Measurements from ENCODE around the gene MTMR3.

Gene MTMR3

DNA sequence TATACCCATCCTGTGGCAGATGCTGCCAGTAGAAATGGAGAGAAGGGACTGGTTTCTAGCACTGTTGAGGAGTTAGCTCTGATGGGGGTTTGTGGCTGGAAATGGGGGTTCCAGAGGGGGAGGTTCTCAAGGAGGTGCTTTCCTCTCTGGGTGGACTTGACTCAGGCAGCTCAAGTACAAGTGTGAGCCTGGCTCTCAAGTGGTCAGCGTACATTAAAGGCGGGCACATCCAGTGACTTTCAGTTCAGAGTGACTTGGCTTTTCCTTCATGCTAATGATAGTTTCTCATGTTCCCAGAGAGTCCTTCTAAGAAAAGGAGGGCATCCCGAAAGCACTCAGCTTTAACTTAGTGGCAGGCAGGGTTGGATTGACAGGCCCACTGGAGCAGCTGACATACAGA lies 138.4 kb downstream of the MTMR3 start:
- Histone ChIP-seq H3K27me3 (no peaks in the 10 kb centered on the region), H3K36me3 (peaks cover 100% of the 10 kb centered on the region), H3K4me3 (ENCODE audit: low read depth in 1 of 2, low read length in 1 of 2) (no peak overlapping the region), H3K4me1 (ENCODE audit: control insufficient read depth in 1 of 2, insufficient read depth in 1 of 2, low read depth in 1 of 2, low read length in 1 of 2) (no peaks in the 10 kb centered on the region), H3K9me3 (no peaks in the 10 kb centered on the region), H3K27ac (no peak overlapping the region)
- TF ChIP-seq, protein P1, sequence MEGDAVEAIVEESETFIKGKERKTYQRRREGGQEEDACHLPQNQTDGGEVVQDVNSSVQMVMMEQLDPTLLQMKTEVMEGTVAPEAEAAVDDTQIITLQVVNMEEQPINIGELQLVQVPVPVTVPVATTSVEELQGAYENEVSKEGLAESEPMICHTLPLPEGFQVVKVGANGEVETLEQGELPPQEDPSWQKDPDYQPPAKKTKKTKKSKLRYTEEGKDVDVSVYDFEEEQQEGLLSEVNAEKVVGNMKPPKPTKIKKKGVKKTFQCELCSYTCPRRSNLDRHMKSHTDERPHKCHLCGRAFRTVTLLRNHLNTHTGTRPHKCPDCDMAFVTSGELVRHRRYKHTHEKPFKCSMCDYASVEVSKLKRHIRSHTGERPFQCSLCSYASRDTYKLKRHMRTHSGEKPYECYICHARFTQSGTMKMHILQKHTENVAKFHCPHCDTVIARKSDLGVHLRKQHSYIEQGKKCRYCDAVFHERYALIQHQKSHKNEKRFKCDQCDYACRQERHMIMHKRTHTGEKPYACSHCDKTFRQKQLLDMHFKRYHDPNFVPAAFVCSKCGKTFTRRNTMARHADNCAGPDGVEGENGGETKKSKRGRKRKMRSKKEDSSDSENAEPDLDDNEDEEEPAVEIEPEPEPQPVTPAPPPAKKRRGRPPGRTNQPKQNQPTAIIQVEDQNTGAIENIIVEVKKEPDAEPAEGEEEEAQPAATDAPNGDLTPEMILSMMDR (IDR thresholded peaks at IDR 0.05): no peak

DNA sequence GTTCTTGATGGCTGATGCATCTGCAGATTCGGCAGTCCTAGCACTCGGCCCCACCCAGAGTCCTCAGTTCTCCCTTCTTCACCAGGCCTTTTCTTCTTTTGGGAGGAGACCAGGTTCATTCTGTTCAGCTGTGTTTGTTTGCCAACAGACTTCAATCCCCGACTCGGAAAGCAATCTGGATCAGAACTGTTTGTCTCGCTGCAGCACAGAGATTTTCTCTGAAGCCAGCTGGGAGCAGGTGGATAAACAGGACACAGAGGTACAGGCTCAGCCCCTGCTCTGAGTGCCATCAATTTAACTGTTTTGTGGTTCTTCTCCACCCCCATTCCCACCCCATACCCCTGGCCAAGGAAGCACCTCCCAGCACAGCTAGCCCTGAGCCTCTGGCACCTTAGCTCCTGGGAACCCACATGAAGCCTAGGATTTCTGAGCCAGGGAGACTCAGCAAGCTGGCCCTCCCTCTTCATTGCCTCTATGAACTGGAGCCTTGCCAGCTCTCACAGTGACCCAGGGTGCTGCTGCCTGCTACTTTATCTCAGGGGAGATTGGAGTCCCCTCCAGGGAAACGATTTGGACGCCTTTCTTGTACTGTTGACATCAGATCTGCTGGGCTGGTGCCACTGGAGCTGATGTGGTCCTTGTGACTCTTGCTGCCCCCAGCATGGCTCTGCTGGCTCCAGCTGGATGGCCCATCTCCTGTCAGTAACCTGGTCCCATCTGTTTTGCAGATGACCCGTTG lies 139.1 kb downstream of the MTMR3 start:
- Histone ChIP-seq H3K36me3 (peaks cover 100% of the 10 kb centered on the region), H3K27me3 (no peaks in the 10 kb centered on the region), H3K4me1 (ENCODE audit: control insufficient read depth in 1 of 2, insufficient read depth in 1 of 2, low read depth in 1 of 2, low read length in 1 of 2) (no peaks in the 10 kb centered on the region), H3K4me3 (ENCODE audit: low read depth in 1 of 2, low read length in 1 of 2) (no peak overlapping the region), H3K9me3 (no peaks in the 10 kb centered on the region), H3K27ac (no peak overlapping the region)
- TF ChIP-seq, protein P1 (IDR thresholded peaks at IDR 0.05): no peak

DNA sequence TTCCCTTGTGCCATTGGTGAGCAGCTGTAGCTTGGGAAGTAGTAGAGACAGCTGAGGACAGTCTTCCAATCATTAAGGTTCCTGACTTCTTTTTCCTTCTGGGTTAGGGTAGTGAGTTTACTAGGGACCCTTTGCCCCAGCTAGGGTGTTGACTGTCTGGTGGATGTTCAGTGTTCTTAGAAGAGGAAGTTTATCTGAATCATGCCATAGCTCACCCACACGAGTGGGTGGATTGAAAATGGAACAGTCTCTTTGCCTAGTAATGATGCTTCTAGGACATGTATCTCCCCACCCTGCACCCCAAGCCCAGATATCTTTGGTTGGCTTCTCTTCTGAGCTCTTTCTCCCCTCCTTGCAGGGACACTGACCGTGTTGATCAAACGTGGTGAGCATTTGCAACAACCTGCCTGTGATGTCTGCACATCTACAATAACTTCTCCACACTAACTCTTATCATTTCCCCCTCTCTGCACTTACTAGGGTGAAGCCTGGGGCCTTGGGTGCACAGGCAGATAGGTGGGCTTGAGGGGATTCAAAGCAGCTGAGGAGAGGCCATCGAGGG lies 140.2 kb downstream of the MTMR3 start:
- no peak overlapping the region for H3K4me3 ChIP-seq (ENCODE audit: low read depth in 1 of 2, low read length in 1 of 2)
- no peaks in the 10 kb centered on the region for H3K9me3 ChIP-seq
- no peaks in the 10 kb centered on the region for H3K27me3 ChIP-seq
- TF ChIP-seq, protein P1 (IDR thresholded peaks at IDR 0.05): no peak
- H3K27ac ChIP-seq: no peak overlapping the region
- no peaks in the 10 kb centered on the region for H3K4me1 ChIP-seq (ENCODE audit: control insufficient read depth in 1 of 2, insufficient read depth in 1 of 2, low read depth in 1 of 2, low read length in 1 of 2)
- H3K36me3 ChIP-seq: peaks cover 100% of the 10 kb centered on the region

DNA sequence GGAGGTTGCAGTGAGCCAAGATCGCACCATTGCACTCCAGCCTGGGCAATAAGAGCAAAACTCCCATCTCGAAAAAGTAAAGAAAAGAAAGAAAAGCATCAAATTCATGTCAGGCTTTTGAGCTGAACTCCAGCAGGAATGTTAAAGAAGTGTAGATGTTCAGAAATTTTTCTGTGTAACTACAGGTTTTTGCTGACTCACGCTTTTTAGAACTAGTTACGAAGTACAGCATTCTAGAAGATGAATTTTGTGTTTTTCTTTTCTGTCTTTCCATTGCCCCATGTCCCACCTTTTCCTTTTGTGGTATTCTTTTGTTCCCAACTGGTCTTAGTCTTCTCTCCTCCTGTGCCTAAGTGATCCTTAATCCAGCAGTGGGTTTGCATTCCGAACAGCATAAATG lies 141.3 kb downstream of the MTMR3 start:
- Histone ChIP-seq H3K4me1 (ENCODE audit: control insufficient read depth in 1 of 2, insufficient read depth in 1 of 2, low read depth in 1 of 2, low read length in 1 of 2) (no peaks in the 10 kb centered on the region), H3K4me3 (ENCODE audit: low read depth in 1 of 2, low read length in 1 of 2) (no peak overlapping the region), H3K9me3 (no peaks in the 10 kb centered on the region), H3K36me3 (peaks cover 100% of the 10 kb centered on the region), H3K27ac (no peak overlapping the region), H3K27me3 (no peaks in the 10 kb centered on the region)
- TF ChIP-seq, protein P1 (IDR thresholded peaks at IDR 0.05): no peak

DNA sequence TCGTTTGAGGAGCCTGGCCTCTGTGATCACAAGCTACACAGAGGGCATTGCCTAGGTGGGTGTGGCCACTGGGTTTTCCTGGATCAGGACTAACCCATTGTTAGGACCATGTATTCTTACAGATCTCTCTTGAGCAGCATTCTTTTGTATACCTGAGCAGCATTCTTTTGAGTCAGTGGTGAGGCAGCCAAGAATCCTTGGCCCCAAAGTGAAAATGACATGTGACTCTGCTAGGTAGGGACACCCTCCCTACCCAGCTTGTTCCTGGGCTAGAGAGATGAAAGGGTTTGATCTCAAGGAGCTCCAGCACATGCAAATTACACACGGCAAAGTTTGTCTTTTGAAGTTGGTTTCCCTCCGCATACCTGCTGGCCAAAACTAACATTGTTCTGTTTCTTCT lies 142.2 kb downstream of the MTMR3 start:
- Histone ChIP-seq H3K9me3 (no peaks in the 10 kb centered on the region), H3K27me3 (no peaks in the 10 kb centered on the region), H3K4me1 (ENCODE audit: control insufficient read depth in 1 of 2, insufficient read depth in 1 of 2, low read depth in 1 of 2, low read length in 1 of 2) (no peaks in the 10 kb centered on the region), H3K27ac (no peak overlapping the region), H3K36me3 (peaks cover 100% of the 10 kb centered on the region), H3K4me3 (ENCODE audit: low read depth in 1 of 2, low read length in 1 of 2) (no peak overlapping the region)
- TF ChIP-seq, protein P1 (IDR thresholded peaks at IDR 0.05): no peak
